Measurements from ENCODE around the gene NHLH1. TPM values are rescaled to one million over a fixed set of nuclear protein-coding genes. Genes with fewer than 3 reads are reported as not detected.

NHLH1 gene
- total RNA-seq, 1 experiment from 2014 or later, result 0.43 TPM

GRCh38 chr1:160414881-160415280 lies 48.0 kb downstream of the NHLH1 start:
- POLR2A ChIA-PET (ENCODE audit: low non-redundant PET), result no interaction called here

GRCh38 chr1:160415696-160416290 lies 48.9 kb downstream of the NHLH1 start:
- no peaks in the 10 kb centered on the region for H3K36me3 ChIP-seq (ENCODE audit: insufficient read depth, low read length, poor library complexity, severe bottlenecking)
- POLR2A ChIA-PET (ENCODE audit: low non-redundant PET), result no interaction called here
- no peak for DNase-seq (ENCODE audit: low spot score)
- H3K4me1 ChIP-seq (ENCODE audit: insufficient read depth, low read length, poor library complexity, severe bottlenecking), result no peaks in the 10 kb centered on the region
- H3K4me3 ChIP-seq (ENCODE audit: low read depth, low read length, poor library complexity, severe bottlenecking), result no peak overlapping the region
- TF ChIP-seq, protein P1, sequence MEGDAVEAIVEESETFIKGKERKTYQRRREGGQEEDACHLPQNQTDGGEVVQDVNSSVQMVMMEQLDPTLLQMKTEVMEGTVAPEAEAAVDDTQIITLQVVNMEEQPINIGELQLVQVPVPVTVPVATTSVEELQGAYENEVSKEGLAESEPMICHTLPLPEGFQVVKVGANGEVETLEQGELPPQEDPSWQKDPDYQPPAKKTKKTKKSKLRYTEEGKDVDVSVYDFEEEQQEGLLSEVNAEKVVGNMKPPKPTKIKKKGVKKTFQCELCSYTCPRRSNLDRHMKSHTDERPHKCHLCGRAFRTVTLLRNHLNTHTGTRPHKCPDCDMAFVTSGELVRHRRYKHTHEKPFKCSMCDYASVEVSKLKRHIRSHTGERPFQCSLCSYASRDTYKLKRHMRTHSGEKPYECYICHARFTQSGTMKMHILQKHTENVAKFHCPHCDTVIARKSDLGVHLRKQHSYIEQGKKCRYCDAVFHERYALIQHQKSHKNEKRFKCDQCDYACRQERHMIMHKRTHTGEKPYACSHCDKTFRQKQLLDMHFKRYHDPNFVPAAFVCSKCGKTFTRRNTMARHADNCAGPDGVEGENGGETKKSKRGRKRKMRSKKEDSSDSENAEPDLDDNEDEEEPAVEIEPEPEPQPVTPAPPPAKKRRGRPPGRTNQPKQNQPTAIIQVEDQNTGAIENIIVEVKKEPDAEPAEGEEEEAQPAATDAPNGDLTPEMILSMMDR (conservative IDR thresholded peaks at IDR 0.05; ENCODE audit: low read depth, low read length), result no peak
- TF ChIP-seq EZH2 (IDR thresholded peaks at IDR 0.05; ENCODE audit: borderline replicate concordance, low read depth, low read length, poor library complexity, severe bottlenecking), result no peak
- no peaks in the 10 kb centered on the region for H3K9me3 ChIP-seq (ENCODE audit: low read depth, low read length, poor library complexity, severe bottlenecking)
- no peaks in the 10 kb centered on the region for H3K27me3 ChIP-seq (replicated peaks; ENCODE audit: insufficient read depth, low read depth, low read length, poor library complexity)
- no TSS peak for BruUV-seq (replicated peaks)
- CTCF ChIA-PET, result interaction anchor here (0.8 to 1.1 kb wide), 2 partner anchors 39 to 330 kb away, joined by 3 read pairs; no protein-coding TSS in a partner anchor
- intact Hi-C loops (cut with micrococcal nuclease; ENCODE audit: unreplicated experiment), result no loop called here
- no peak overlapping the region for H3K27ac ChIP-seq (ENCODE audit: low read depth, low read length, poor library complexity, severe bottlenecking)

More at GRCh38 chr1:160414881-160415280, 48.0 kb downstream of the NHLH1 start:
- no peak overlapping the region for H3K27ac ChIP-seq (ENCODE audit: low read depth, low read length, poor library complexity, severe bottlenecking)
- BruUV-seq (replicated peaks), result no TSS peak
- H3K27me3 ChIP-seq (replicated peaks; ENCODE audit: insufficient read depth, low read depth, low read length, poor library complexity), result no peaks in the 10 kb centered on the region
- no peak overlapping the region for H3K4me3 ChIP-seq (ENCODE audit: low read depth, low read length, poor library complexity, severe bottlenecking)
- H3K9me3 ChIP-seq (ENCODE audit: low read depth, low read length, poor library complexity, severe bottlenecking), result no peaks in the 10 kb centered on the region
- no peaks in the 10 kb centered on the region for H3K36me3 ChIP-seq (ENCODE audit: insufficient read depth, low read length, poor library complexity, severe bottlenecking)
- no peak for DNase-seq (ENCODE audit: low spot score)
- TF ChIP-seq EZH2 (IDR thresholded peaks at IDR 0.05; ENCODE audit: borderline replicate concordance, low read depth, low read length, poor library complexity, severe bottlenecking), result no peak
- CTCF ChIA-PET, result no interaction called here
- peaks cover 4% of the 10 kb centered on the region for H3K4me1 ChIP-seq (ENCODE audit: insufficient read depth, low read length, poor library complexity, severe bottlenecking)
- intact Hi-C loops (cut with micrococcal nuclease; ENCODE audit: unreplicated experiment), result no loop called here

- no peaks in the 10 kb centered on the region for H3K9me3 ChIP-seq (ENCODE audit: low read depth, low read length, poor library complexity, severe bottlenecking)
- peak; percentile 50 for DNase-seq (ENCODE audit: low spot score)
- ChIA-PET CTCF (interaction anchor here (0.8 to 1.1 kb wide), 2 partner anchors 40 to 331 kb away, joined by 3 read pairs; no protein-coding TSS in a partner anchor), POLR2A (ENCODE audit: low non-redundant PET) (no interaction called here)
- no peaks in the 10 kb centered on the region for H3K4me1 ChIP-seq (ENCODE audit: insufficient read depth, low read length, poor library complexity, severe bottlenecking)
- no peaks in the 10 kb centered on the region for H3K27me3 ChIP-seq (replicated peaks; ENCODE audit: insufficient read depth, low read depth, low read length, poor library complexity)
- TF ChIP-seq EZH2 (IDR thresholded peaks at IDR 0.05; ENCODE audit: borderline replicate concordance, low read depth, low read length, poor library complexity, severe bottlenecking), result no peak
- TF ChIP-seq, protein P1 (conservative IDR thresholded peaks at IDR 0.05; ENCODE audit: low read depth, low read length), result peak; percentile 56
- intact Hi-C loops (cut with micrococcal nuclease; ENCODE audit: unreplicated experiment), result no loop called here
- no peaks in the 10 kb centered on the region for H3K36me3 ChIP-seq (ENCODE audit: insufficient read depth, low read length, poor library complexity, severe bottlenecking)
- no peak overlapping the region for H3K27ac ChIP-seq (ENCODE audit: low read depth, low read length, poor library complexity, severe bottlenecking)
- no TSS peak for BruUV-seq (replicated peaks)
- H3K4me3 ChIP-seq (ENCODE audit: low read depth, low read length, poor library complexity, severe bottlenecking), result no peak overlapping the region
These were observed 49.5 kb downstream of the NHLH1 start for GRCh38 chr1:160416369-160416768.

DNA sequence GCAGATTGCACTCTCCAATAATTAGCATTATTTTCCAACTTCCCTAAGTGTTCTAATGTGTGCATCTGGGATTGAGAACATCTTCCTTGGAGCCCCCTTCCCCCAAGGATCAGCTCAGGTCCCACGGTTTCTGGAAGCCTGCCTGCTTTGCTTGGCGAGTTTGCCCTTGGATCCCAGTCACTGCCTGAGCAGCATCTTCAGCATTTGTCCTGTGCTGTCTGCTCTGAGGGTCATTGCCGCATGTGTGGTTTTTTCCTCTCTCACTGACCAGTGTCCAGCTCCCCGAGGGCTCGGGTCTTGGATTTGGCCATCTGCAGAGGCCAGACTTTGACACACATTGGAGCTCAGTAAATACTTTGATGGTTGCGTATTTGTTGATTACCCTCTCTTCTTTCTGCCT lies 51.6 kb downstream of the NHLH1 start:
- POLR2A ChIA-PET (ENCODE audit: low non-redundant PET), result no interaction called here
- CTCF ChIA-PET, result no interaction called here
- no peak for TF ChIP-seq EZH2 (IDR thresholded peaks at IDR 0.05; ENCODE audit: borderline replicate concordance, low read depth, low read length, poor library complexity, severe bottlenecking)
- TF ChIP-seq, protein P1 (conservative IDR thresholded peaks at IDR 0.05; ENCODE audit: low read depth, low read length), result no peak
- no peak overlapping the region for H3K27ac ChIP-seq (ENCODE audit: low read depth, low read length, poor library complexity, severe bottlenecking)
- BruUV-seq (replicated peaks), result no TSS peak
- H3K4me3 ChIP-seq (ENCODE audit: low read depth, low read length, poor library complexity, severe bottlenecking), result no peak overlapping the region
- no peak for DNase-seq (ENCODE audit: low spot score)
- no peaks in the 10 kb centered on the region for H3K27me3 ChIP-seq (replicated peaks; ENCODE audit: insufficient read depth, low read depth, low read length, poor library complexity)
- H3K36me3 ChIP-seq (ENCODE audit: insufficient read depth, low read length, poor library complexity, severe bottlenecking), result no peaks in the 10 kb centered on the region
- intact Hi-C loops (cut with micrococcal nuclease; ENCODE audit: unreplicated experiment), result no loop called here
- no peaks in the 10 kb centered on the region for H3K9me3 ChIP-seq (ENCODE audit: low read depth, low read length, poor library complexity, severe bottlenecking)
- H3K4me1 ChIP-seq (ENCODE audit: insufficient read depth, low read length, poor library complexity, severe bottlenecking), result no peaks in the 10 kb centered on the region
